ENCODE data around the gene NFE2L1. TPM values are rescaled to one million over a fixed set of nuclear protein-coding genes. Genes with fewer than 3 reads are reported as not detected.

Gene NFE2L1
- total and polyA plus RNA-seq, 9 of the 15 experiments (the other 6 are each of a cell fraction or from before 2014, with no cell fraction given), result 2.0 to 68.6 (median 39.7) TPM

DNA sequence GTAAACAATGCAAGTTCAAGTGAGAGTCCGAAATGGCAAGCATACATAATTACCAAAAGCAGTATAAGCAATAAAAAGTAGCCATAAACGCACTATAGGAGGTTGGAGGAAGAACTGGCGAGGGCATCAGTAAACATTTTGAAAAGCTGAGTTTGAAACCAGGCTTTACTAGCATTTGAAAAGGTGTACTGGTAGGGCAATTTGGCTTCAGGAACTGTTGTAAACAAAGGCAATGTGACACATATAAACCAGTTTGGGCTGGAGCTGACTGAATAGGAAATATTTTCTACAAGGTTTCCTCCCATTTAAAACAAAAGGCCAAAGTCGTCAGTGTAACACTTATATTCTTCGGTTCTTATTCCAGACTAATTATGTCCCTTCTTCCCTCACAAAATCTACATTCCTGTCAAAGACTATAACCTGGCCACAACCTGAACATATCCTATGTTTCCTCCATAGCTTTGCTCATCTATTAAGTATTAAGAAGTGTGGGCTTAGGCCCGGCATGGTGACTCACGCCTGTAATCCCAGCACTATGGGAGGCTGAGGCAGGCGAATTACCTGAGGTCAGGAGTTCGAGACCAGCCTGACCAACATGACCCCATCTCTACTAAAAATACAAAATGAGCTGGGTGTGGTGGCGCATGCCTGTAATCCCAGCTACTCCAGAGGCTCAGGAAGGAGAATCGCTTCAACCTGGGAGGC is 45.3 kb downstream of the NFE2L1 start:
- intact Hi-C loops (cut with micrococcal nuclease) (no loop called here), in situ Hi-C loops (cut with MboI) (no loop called here)
- Histone ChIP-seq H2AFZ (ENCODE audit: low read depth, low read length) (no peak overlapping the region), H3K4me3 (no peak overlapping the region), H4K20me1 (replicated peaks; ENCODE audit: control insufficient read depth, insufficient read depth, low read length) (no peaks in the 10 kb centered on the region), H3K4me1 (replicated peaks in 1 of 2; ENCODE audit: control insufficient read depth in 2 of 2, insufficient read depth in 2 of 2, low read length in 2 of 2) (peaks cover 0 to 4% of the 10 kb centered on the region in 2 experiments; a peak in 2 of 5 replicates), H3K9me1 (ENCODE audit: control insufficient read depth, insufficient read depth, low read length) (no peaks in the 10 kb centered on the region), H3K36me3 (ENCODE audit: control insufficient read depth, insufficient read depth, low read length) (peaks cover 16% of the 10 kb centered on the region; the same call in 1 of the 3 replicates), H3K27ac (ENCODE audit: extremely low read depth, low read depth, low read length) (no peak overlapping the region), H3K27me3 (ENCODE audit: control insufficient read depth in 2 of 2, insufficient read depth in 2 of 2, low read length in 2 of 2) (no peaks in the 10 kb centered on the region), H3K79me2 (ENCODE audit: control insufficient read depth, insufficient read depth, low read length) (peaks cover 47% of the 10 kb centered on the region), H3K9me3 (replicated peaks; ENCODE audit: control insufficient read depth, insufficient read depth, low read depth, low read length) (no peaks in the 10 kb centered on the region), H3K4me2 (ENCODE audit: insufficient read depth, low read length) (no peak overlapping the region), H3K9ac (ENCODE audit: insufficient read depth in 1 of 2, low read depth in 2 of 2, low read length in 2 of 2) (no peak overlapping the region)
- ATAC-seq (no peak), DNase-seq (ENCODE audit: extremely low read depth in 1 of 4, low spot score in 3 of 4) (no peak), FAIRE-seq (no peak)
- whole genome bisulfite sequencing (ENCODE audit: insufficient coverage, low coverage, missing lambda C conversion rate), result 86% methylated on average over 10 of the region's 11 CpGs
- CTCF ChIA-PET (ENCODE audit: low intra/inter-chr PET ratio), result no interaction called here
- BruUV-seq (replicated peaks), result no TSS peak
- TF ChIP-seq, protein P1, sequence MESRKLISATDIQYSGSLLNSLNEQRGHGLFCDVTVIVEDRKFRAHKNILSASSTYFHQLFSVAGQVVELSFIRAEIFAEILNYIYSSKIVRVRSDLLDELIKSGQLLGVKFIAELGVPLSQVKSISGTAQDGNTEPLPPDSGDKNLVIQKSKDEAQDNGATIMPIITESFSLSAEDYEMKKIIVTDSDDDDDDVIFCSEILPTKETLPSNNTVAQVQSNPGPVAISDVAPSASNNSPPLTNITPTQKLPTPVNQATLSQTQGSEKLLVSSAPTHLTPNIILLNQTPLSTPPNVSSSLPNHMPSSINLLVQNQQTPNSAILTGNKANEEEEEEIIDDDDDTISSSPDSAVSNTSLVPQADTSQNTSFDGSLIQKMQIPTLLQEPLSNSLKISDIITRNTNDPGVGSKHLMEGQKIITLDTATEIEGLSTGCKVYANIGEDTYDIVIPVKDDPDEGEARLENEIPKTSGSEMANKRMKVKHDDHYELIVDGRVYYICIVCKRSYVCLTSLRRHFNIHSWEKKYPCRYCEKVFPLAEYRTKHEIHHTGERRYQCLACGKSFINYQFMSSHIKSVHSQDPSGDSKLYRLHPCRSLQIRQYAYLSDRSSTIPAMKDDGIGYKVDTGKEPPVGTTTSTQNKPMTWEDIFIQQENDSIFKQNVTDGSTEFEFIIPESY (CRISPR knock-in tag; IDR thresholded peaks at IDR 0.05), result no peak
- TF ChIP-seq, protein P2, sequence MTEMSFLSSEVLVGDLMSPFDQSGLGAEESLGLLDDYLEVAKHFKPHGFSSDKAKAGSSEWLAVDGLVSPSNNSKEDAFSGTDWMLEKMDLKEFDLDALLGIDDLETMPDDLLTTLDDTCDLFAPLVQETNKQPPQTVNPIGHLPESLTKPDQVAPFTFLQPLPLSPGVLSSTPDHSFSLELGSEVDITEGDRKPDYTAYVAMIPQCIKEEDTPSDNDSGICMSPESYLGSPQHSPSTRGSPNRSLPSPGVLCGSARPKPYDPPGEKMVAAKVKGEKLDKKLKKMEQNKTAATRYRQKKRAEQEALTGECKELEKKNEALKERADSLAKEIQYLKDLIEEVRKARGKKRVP (CRISPR knock-in tag; IDR thresholded peaks at IDR 0.05), result no peak
- TF ChIP-seq DDX20 (tag; IDR thresholded peaks at IDR 0.05; ENCODE audit: low read depth) (no peak), SAFB2 (IDR thresholded peaks at IDR 0.05; ENCODE audit: borderline replicate concordance, low read depth, low read length, severe bottlenecking) (no peak), SP2 (IDR thresholded peaks at IDR 0.05; ENCODE audit: extremely low read depth, low read depth, low read length, poor library complexity, severe bottlenecking) (no peak), ZNF830 (CRISPR knock-in tag; IDR thresholded peaks at IDR 0.05) (no peak), BDP1 (IDR thresholded peaks at IDR 0.05; ENCODE audit: insufficient read depth, insufficient read length) (no peak), HNRNPL (IDR thresholded peaks at IDR 0.05; ENCODE audit: low read depth, low read length) (no peak), ZNF57 (CRISPR knock-in tag; IDR thresholded peaks at IDR 0.05) (no peak), NRF1 (conservative IDR thresholded peaks at IDR 0.05 in 1 of 2, IDR thresholded peaks at IDR 0.05 in 1 of 2) (no peak), KDM4B (IDR thresholded peaks at IDR 0.05; ENCODE audit: borderline replicate concordance in 2 of 2, low read depth in 1 of 2) (no peak), ETV1 (tag; conservative IDR thresholded peaks at IDR 0.05; ENCODE audit: low read depth) (no peak), ELF4 (CRISPR knock-in tag; IDR thresholded peaks at IDR 0.05) (no peak), MEIS2 (IDR thresholded peaks at IDR 0.05; ENCODE audit: partially characterized antibody) (no peak)
- TF ChIP-seq, protein P3, sequence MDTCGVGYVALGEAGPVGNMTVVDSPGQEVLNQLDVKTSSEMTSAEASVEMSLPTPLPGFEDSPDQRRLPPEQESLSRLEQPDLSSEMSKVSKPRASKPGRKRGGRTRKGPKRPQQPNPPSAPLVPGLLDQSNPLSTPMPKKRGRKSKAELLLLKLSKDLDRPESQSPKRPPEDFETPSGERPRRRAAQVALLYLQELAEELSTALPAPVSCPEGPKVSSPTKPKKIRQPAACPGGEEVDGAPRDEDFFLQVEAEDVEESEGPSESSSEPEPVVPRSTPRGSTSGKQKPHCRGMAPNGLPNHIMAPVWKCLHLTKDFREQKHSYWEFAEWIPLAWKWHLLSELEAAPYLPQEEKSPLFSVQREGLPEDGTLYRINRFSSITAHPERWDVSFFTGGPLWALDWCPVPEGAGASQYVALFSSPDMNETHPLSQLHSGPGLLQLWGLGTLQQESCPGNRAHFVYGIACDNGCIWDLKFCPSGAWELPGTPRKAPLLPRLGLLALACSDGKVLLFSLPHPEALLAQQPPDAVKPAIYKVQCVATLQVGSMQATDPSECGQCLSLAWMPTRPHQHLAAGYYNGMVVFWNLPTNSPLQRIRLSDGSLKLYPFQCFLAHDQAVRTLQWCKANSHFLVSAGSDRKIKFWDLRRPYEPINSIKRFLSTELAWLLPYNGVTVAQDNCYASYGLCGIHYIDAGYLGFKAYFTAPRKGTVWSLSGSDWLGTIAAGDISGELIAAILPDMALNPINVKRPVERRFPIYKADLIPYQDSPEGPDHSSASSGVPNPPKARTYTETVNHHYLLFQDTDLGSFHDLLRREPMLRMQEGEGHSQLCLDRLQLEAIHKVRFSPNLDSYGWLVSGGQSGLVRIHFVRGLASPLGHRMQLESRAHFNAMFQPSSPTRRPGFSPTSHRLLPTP (IDR thresholded peaks at IDR 0.05; ENCODE audit: borderline replicate concordance, extremely low read depth, insufficient read length), result no peak
- POLR2A ChIA-PET, result no interaction called here
